Activated CD4-positive, alpha-beta memory T cell treated with anti-CD3 and anti-CD28 coated beads, Interleukin-2, amount 10 ng/mL, durations not matched to agents 7 days and 5 days (primary cell): ENCODE data around the gene ACP2. TPM values are rescaled to one million over a fixed set of nuclear protein-coding genes. Genes with fewer than 3 reads are reported as not detected.
A peak's percentile ranks its signal among the peaks of the same experiment; 100 is the strongest.

Experiments
- CTCF ChIA-PET: fragments of 350-600 bp; sonication (Branson Sonifier 250); formaldehyde crosslinking; loops from one replicate; lab custom pipeline; 2021; ENCODE audit warnings: antibody characterized with exemption, inconsistent platforms; lab: Charles Lee
- POLR2A ChIA-PET: fragments of 350-600 bp; sonication (Branson Sonifier 250); formaldehyde crosslinking; loops from one replicate; lab custom pipeline; 2021; ENCODE audit warnings: antibody characterized with exemption; lab: Charles Lee
- DNase-seq: peaks from one replicate; pipeline ENCODE4 v3.0.0-alpha.2; 2020
- H3K27ac Mint-ChIP-seq: one replicate; pipeline ENCODE4 v1.8.0; 2021; ENCODE audit warnings: mild to moderate bottlenecking, mixed read lengths
- H3K27me3 Mint-ChIP-seq: one replicate; pipeline ENCODE4 v1.8.0; 2021; ENCODE audit warnings: mixed read lengths
- H3K36me3 Mint-ChIP-seq: one replicate; pipeline ENCODE4 v1.8.0; 2021; ENCODE audit warnings: low read depth, mixed read lengths
- H3K4me1 Mint-ChIP-seq: one replicate; pipeline ENCODE4 v1.8.0; 2021; ENCODE audit warnings: mixed read lengths
- H3K4me3 Mint-ChIP-seq: one replicate; pipeline ENCODE4 v1.8.0; 2021; ENCODE audit warnings: mild to moderate bottlenecking, mixed read lengths
- H3K9me3 Mint-ChIP-seq: one replicate; pipeline ENCODE4 v1.8.0; 2021; ENCODE audit warnings: mixed read lengths
- total RNA-seq, 2 experiments: library from RNA; stranded (reverse); gene quantifications; one replicate each; pipeline ENCODE4 v1.2.3, GENCODE V29; 2021

Gene ACP2
- total RNA-seq, 2 experiments from 2014 or later: 26.6 to 27.1 TPM

DNA sequence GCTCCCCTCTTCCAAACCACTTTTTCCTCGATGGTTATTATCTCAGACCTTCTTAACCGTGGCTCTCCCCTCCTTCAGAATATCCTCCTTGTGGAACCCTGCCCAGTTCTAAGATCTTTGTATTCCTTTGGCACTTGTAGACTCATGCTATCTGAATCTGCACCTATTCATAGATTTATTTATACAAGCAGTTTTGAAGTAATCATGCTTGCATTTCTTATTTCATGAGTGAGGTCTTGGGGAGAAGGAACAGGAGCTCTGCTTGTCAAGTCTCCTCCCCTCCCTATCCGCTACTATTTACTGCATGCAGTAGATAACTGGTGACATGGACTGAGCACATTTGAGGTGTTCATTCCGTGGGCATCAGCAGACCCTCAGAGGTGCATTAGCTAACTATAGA, 15.9 kb upstream of the ACP2 start:
- no peak overlapping the region for H3K27ac Mint-ChIP-seq
- peaks cover 33% of the 10 kb centered on the region for H3K4me1 Mint-ChIP-seq
- H3K27me3 Mint-ChIP-seq: no peaks in the 10 kb centered on the region
- no peaks in the 10 kb centered on the region for H3K36me3 Mint-ChIP-seq
- DNase-seq: no peak
- CTCF ChIA-PET: interaction anchor here (0.9 to 2.8 kb wide), 3 partner anchors 16 to 190 kb away, joined by 4 to 8 read pairs (median 5); partner anchors contain the start of gene ACP2
- no peak overlapping the region for H3K4me3 Mint-ChIP-seq
- POLR2A ChIA-PET: interaction anchor here (1.3 to 7.1 kb wide), 5 partner anchors 16 to 88 kb away, joined by 3 to 75 read pairs (median 4); partner anchors contain the start of genes ACP2, ARFGAP2 and DDB2
- H3K9me3 Mint-ChIP-seq: no peaks in the 10 kb centered on the region

DNA sequence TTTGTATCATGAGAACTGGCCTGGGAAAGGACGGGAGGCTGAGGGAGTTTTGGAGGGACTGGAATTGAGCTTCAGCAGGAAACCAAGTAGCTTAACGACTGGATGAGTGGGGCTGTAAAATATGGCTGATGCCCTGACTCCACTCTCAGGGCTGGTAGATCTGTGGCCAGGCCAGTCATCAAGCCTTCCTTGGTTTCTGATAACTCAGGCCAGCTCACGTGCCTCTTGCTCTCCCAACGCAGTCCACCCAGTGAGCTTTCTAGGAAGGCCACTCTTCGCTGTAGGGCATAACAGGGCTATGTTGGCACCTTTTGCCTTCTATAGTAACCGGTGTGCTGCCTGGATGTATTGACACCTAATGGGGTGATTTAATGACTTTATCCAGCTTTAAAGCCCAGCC, 15.5 kb upstream of the ACP2 start:
- no peak overlapping the region for H3K4me3 Mint-ChIP-seq
- H3K36me3 Mint-ChIP-seq: no peaks in the 10 kb centered on the region
- H3K9me3 Mint-ChIP-seq: no peaks in the 10 kb centered on the region
- H3K4me1 Mint-ChIP-seq: peaks cover 34% of the 10 kb centered on the region
- no peak for DNase-seq
- ChIA-PET POLR2A (interaction anchor here (1.3 to 7.1 kb wide), 5 partner anchors 16 to 87 kb away, joined by 3 to 75 read pairs (median 4); partner anchors contain the start of genes ACP2, ARFGAP2 and DDB2), CTCF (interaction anchor here (0.9 to 2.8 kb wide), 3 partner anchors 15 to 190 kb away, joined by 4 to 8 read pairs (median 5); partner anchors contain the start of gene ACP2)
- H3K27me3 Mint-ChIP-seq: no peaks in the 10 kb centered on the region
- no peak overlapping the region for H3K27ac Mint-ChIP-seq

DNA sequence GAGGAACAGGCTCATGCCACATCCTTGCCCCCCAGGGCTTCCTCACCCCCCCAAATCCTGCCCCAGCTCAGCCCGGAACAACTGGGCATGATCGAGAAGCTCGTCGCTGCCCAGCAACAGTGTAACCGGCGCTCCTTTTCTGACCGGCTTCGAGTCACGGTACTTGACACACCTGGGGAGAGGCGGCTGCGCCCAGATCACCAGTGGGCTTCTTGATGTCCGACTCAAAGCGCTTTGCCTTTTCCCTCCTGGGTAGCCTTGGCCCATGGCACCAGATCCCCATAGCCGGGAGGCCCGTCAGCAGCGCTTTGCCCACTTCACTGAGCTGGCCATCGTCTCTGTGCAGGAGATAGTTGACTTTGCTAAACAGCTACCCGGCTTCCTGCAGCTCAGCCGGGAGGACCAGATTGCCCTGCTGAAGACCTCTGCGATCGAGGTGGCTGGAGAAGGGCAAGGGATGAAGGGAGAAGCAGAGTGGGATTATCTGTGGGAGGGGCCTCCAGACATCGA, 12.7 kb upstream of the ACP2 start:
- Mint-ChIP-seq H3K4me3 (no peak overlapping the region), H3K4me1 (peaks cover 24% of the 10 kb centered on the region), H3K27ac (no peak overlapping the region), H3K36me3 (no peaks in the 10 kb centered on the region), H3K9me3 (no peaks in the 10 kb centered on the region), H3K27me3 (no peaks in the 10 kb centered on the region)
- ChIA-PET POLR2A (interaction anchor here (5.9 kb wide), 1 partner anchor 13 kb away, joined by 33 read pairs; the partner anchor contains the start of gene ACP2), CTCF (interaction anchor here (3.1 kb wide), 1 partner anchor 82 kb away, joined by 38 read pairs; no protein-coding TSS in a partner anchor)
- no peak for DNase-seq

GRCh38 chr11:47260366-47260765, 11.8 kb upstream of the ACP2 start:
- no peaks in the 10 kb centered on the region for H3K36me3 Mint-ChIP-seq
- H3K27me3 Mint-ChIP-seq: no peaks in the 10 kb centered on the region
- no peak overlapping the region for H3K4me3 Mint-ChIP-seq
- no peaks in the 10 kb centered on the region for H3K9me3 Mint-ChIP-seq
- CTCF ChIA-PET: interaction anchor here (1.3 to 3.5 kb wide), 11 partner anchors 8 to 81 kb away, joined by 3 to 39 read pairs (median 7); partner anchors contain the start of gene ACP2
- no peak overlapping the region for H3K27ac Mint-ChIP-seq
- peaks cover 18% of the 10 kb centered on the region for H3K4me1 Mint-ChIP-seq
- DNase-seq: no peak
- POLR2A ChIA-PET: interaction anchor here (0.9 to 3.0 kb wide), 6 partner anchors 8 to 33 kb away, joined by 3 to 23 read pairs (median 8); partner anchors contain the start of genes ACP2 and MADD

DNA sequence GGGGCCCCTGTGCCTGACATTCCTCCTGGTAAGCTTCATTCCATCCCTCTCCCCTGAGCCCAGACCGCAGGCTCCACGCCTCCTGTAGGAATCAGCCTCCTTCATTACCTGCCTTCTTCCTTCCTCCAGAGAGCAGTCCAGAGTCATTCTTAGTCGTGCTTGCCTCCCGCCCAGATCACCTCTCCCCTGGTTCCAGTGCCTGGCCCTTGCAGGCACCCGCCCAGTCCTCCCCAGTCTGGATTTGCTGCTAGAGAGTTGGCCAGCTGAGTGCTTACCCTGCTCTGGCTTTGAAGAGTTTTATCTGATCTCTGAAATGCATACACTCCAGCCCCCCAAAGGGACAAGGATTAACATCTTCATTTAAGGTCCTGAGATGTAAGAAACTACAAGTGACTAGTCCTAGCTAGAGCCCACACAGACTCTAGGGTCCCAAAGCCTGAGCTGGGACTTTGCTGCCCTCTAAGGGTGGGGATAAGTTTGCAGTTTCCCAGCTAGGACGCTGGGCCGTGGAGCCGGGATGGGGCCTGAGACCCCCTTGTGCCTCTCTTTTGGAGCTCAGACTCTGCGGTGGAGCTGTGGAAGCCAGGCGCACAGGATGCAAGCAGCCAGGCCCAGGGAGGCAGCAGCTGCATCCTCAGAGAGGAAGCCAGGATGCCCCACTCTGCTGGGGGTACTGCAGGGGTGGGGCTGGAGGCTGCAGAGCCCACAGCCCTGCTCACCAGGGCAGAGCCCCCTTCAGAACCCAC, 10.8 kb upstream of the ACP2 start:
- H3K4me1 Mint-ChIP-seq: peaks cover 9% of the 10 kb centered on the region
- H3K4me3 Mint-ChIP-seq: no peak overlapping the region
- H3K36me3 Mint-ChIP-seq: no peaks in the 10 kb centered on the region
- ChIA-PET CTCF (interaction anchor here (0.6 to 3.5 kb wide), 25 partner anchors 9 to 305 kb away, joined by 3 to 39 read pairs (median 5); partner anchors contain the start of genes ACP2, DDB2 and PACSIN3), POLR2A (interaction anchor here (0.8 to 3.0 kb wide), 10 partner anchors 9 to 81 kb away, joined by 3 to 23 read pairs (median 6); partner anchors contain the start of genes ACP2, DDB2 and MADD)
- DNase-seq: peak; percentile 36
- no peak overlapping the region for H3K27ac Mint-ChIP-seq
- no peaks in the 10 kb centered on the region for H3K27me3 Mint-ChIP-seq
- no peaks in the 10 kb centered on the region for H3K9me3 Mint-ChIP-seq

DNA sequence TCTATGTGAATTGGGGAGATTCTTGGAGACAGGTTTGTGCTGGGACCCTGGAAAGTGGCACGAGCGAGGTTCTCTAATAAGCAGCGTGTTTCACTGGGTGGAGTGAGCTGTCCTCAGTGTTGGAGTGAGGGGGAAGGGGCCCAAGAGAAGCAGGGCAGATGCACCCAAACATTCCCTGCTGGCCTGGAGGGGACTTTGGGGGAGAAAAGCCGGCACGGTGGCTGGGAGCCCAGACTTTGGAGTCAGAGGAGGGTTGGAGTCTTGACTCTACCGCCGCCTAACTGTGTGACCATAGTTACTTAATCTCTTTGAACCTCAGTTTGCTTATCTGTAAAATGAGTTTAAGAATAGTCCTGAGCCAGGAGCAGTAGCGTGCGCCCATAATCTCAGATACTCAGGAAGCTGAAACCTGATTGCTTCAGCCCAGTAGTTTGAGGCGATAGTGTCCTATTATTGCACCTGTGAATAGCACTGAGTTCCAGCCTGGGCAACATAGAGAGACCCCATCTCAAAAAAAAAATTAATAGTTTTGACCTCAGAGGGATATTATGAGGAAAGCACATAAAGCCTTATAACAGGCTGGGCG, 9.8 kb upstream of the ACP2 start:
- CTCF ChIA-PET: interaction anchor here (1.2 to 3.5 kb wide), 13 partner anchors 8 to 116 kb away, joined by 3 to 39 read pairs (median 6); partner anchors contain the start of genes ACP2 and DDB2
- POLR2A ChIA-PET: interaction anchor here (1.6 to 3.0 kb wide), 5 partner anchors 10 to 44 kb away, joined by 6 to 23 read pairs (median 10); partner anchors contain the start of genes ACP2, DDB2 and MADD
- H3K36me3 Mint-ChIP-seq: no peaks in the 10 kb centered on the region
- H3K4me1 Mint-ChIP-seq: peaks cover 8% of the 10 kb centered on the region
- H3K4me3 Mint-ChIP-seq: no peak overlapping the region
- H3K9me3 Mint-ChIP-seq: no peaks in the 10 kb centered on the region
- DNase-seq: no peak
- H3K27ac Mint-ChIP-seq: no peak overlapping the region
- no peaks in the 10 kb centered on the region for H3K27me3 Mint-ChIP-seq

DNA sequence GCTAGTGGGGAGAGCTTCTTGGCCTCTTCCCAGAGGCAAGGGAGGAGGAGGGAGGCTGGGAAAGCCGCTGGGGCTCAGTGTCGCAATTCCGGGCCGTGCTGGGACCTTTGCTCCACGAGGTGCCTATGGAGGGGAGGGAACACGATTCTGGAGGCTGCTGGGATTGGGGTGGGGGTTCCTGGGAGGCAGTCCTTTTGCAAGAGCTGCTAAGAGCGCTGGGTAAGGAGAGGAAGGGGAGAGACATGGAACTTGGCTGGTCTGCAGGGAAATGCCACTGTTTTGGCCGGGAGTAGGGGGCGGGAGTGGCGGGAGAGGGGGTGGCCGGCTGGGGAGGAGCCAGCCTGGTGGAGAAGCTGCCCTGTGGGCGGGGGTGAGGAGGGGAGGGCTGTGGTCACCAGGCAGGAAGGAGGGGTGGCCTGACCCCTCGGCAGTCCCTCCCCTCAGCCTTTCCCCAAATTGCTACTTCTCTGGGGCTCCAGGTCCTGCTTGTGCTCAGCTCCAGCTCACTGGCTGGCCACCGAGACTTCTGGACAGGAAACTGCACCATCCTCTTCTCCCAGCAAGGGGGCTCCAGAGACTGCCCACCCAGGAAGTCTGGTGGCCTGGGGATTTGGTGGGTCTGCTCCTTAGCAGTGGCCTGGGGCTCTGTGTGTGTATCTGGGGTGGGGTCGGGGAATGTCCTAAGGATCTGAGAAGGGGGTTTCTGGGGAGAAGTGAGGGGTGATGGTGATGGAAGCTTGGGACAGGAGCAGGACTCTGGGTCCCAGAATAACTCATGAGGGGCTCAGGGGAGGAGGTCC, 9.1 kb upstream of the ACP2 start, which contains the start of gene NR1H3:
NR1H3 (plus strand) TSS at position 480 of the 800 bp plus-strand sequence. CDS start 1,221 bp downstream, outside the sequence.
- Mint-ChIP-seq H3K9me3 (no peaks in the 10 kb centered on the region), H3K4me3 (no peak within 1 kb of the TSS), H3K27ac (no peak within 1 kb of the TSS), H3K36me3 (no peaks in the 10 kb centered on the region), H3K4me1 (peaks cover 8% of the 10 kb centered on the region), H3K27me3 (no peaks in the 10 kb centered on the region)
- CTCF ChIA-PET: interaction anchor here (2.1 to 3.5 kb wide), 3 partner anchors 10 to 43 kb away, joined by 6 to 39 read pairs (median 23); partner anchors contain the start of genes ACP2 and DDB2
- POLR2A ChIA-PET: interaction anchor here (2.4 to 3.0 kb wide), 3 partner anchors 10 to 13 kb away, joined by 10 to 23 read pairs (median 14); partner anchors contain the start of genes ACP2 and MADD
- DNase-seq: no peak

- no peaks in the 10 kb centered on the region for H3K36me3 Mint-ChIP-seq
- no peak overlapping the region for H3K4me3 Mint-ChIP-seq
- ChIA-PET CTCF (interaction anchor here (3.5 kb wide), 1 partner anchor 9 kb away, joined by 39 read pairs; the partner anchor contains the start of gene ACP2), POLR2A (no interaction called here)
- H3K4me1 Mint-ChIP-seq: peaks cover 8% of the 10 kb centered on the region
- no peak for DNase-seq
- no peaks in the 10 kb centered on the region for H3K27me3 Mint-ChIP-seq
- no peak overlapping the region for H3K27ac Mint-ChIP-seq
- no peaks in the 10 kb centered on the region for H3K9me3 Mint-ChIP-seq
Observed at GRCh38 chr11:47257177-47257516, 8.5 kb upstream of the ACP2 start.

GRCh38 chr11:47256374-47256773, 7.8 kb upstream of the ACP2 start:
- no peaks in the 10 kb centered on the region for H3K9me3 Mint-ChIP-seq
- H3K4me3 Mint-ChIP-seq: no peak overlapping the region
- peaks cover 8% of the 10 kb centered on the region for H3K4me1 Mint-ChIP-seq
- ChIA-PET POLR2A (no interaction called here), CTCF (no interaction called here)
- no peak overlapping the region for H3K27ac Mint-ChIP-seq
- no peaks in the 10 kb centered on the region for H3K27me3 Mint-ChIP-seq
- no peaks in the 10 kb centered on the region for H3K36me3 Mint-ChIP-seq
- DNase-seq: no peak

- H3K27ac Mint-ChIP-seq: no peak overlapping the region
- peaks cover 13% of the 10 kb centered on the region for H3K4me1 Mint-ChIP-seq
- no peak for DNase-seq
- ChIA-PET CTCF (no interaction called here), POLR2A (interaction anchor here (2.2 kb wide), 1 partner anchor 39 kb away, joined by 7 read pairs; the partner anchor contains the start of gene DDB2)
- no peak overlapping the region for H3K4me3 Mint-ChIP-seq
- no peaks in the 10 kb centered on the region for H3K9me3 Mint-ChIP-seq
- no peaks in the 10 kb centered on the region for H3K36me3 Mint-ChIP-seq
- H3K27me3 Mint-ChIP-seq: no peaks in the 10 kb centered on the region
Observed at GRCh38 chr11:47254386-47254785, 5.8 kb upstream of the ACP2 start.

DNA sequence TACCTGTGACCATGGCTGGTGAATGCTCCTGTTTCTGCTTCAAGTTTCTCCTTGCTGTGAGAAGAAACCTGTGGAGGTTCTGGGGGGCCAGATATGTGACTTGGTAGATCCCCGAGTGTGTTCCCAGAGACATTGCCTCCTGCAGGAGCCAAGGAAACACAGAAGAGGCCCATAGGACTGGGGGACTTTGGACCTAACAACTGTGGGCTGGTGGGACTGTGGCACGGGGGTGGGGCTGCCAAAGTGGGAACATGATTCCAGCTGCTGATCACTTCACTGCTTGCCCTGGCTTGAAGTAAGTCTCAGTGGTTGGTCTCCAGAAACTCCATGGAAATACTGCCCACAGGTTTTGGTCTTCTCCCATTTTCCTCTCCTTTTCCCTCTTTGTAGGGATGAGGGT, 5.0 kb upstream of the ACP2 start:
- H3K27me3 Mint-ChIP-seq: no peaks in the 10 kb centered on the region
- H3K9me3 Mint-ChIP-seq: no peaks in the 10 kb centered on the region
- no peak overlapping the region for H3K4me3 Mint-ChIP-seq
- ChIA-PET CTCF (no interaction called here), POLR2A (interaction anchor here (2.2 kb wide), 1 partner anchor 38 kb away, joined by 7 read pairs; the partner anchor contains the start of gene DDB2)
- no peak overlapping the region for H3K27ac Mint-ChIP-seq
- H3K4me1 Mint-ChIP-seq: peaks cover 12% of the 10 kb centered on the region
- DNase-seq: no peak
- no peaks in the 10 kb centered on the region for H3K36me3 Mint-ChIP-seq
